ENCODE data around the gene CASQ1. TPM values are rescaled to one million over a fixed set of nuclear protein-coding genes. Genes with fewer than 3 reads are reported as not detected.

The CASQ1 gene
- total and polyA plus RNA-seq, 9 of the 15 experiments (the other 6 are each of a cell fraction or from before 2014, with no cell fraction given) = not detected

DNA sequence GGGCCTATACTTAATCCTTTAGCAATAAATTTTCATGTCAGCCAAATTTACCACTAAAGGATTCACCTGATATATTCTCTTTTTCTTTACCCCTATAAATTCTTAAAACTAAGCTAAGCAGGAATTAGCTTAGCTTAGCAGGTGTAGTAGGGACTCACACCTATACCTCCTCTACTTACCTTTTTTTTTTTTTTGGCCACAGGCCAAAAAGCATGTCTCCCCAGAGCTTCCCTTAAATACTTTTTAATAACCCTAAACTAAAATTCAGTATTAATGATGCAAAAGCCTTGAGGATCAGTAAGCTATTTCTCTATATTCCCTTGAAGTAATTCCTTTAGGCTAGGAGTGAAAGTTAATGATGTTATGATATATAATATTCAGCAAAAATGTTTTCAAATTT lies 38.1 kb downstream of the CASQ1 start:
- H4K20me1 ChIP-seq (replicated peaks; ENCODE audit: control insufficient read depth, insufficient read depth, low read length) = no peaks in the 10 kb centered on the region
- TF ChIP-seq POLR2A (conservative IDR thresholded peaks at IDR 0.05) = no peak
- TF ChIP-seq, protein P1, sequence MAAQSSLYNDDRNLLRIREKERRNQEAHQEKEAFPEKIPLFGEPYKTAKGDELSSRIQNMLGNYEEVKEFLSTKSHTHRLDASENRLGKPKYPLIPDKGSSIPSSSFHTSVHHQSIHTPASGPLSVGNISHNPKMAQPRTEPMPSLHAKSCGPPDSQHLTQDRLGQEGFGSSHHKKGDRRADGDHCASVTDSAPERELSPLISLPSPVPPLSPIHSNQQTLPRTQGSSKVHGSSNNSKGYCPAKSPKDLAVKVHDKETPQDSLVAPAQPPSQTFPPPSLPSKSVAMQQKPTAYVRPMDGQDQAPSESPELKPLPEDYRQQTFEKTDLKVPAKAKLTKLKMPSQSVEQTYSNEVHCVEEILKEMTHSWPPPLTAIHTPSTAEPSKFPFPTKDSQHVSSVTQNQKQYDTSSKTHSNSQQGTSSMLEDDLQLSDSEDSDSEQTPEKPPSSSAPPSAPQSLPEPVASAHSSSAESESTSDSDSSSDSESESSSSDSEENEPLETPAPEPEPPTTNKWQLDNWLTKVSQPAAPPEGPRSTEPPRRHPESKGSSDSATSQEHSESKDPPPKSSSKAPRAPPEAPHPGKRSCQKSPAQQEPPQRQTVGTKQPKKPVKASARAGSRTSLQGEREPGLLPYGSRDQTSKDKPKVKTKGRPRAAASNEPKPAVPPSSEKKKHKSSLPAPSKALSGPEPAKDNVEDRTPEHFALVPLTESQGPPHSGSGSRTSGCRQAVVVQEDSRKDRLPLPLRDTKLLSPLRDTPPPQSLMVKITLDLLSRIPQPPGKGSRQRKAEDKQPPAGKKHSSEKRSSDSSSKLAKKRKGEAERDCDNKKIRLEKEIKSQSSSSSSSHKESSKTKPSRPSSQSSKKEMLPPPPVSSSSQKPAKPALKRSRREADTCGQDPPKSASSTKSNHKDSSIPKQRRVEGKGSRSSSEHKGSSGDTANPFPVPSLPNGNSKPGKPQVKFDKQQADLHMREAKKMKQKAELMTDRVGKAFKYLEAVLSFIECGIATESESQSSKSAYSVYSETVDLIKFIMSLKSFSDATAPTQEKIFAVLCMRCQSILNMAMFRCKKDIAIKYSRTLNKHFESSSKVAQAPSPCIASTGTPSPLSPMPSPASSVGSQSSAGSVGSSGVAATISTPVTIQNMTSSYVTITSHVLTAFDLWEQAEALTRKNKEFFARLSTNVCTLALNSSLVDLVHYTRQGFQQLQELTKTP (IDR thresholded peaks at IDR 0.05; ENCODE audit: low read depth in 1 of 2, partially characterized antibody in 2 of 2) = no peak
- TF ChIP-seq NFIX (CRISPR knock-in tag; IDR thresholded peaks at IDR 0.05; ENCODE audit: low read depth) = peak; percentile 63; the same call in 1 of the 2 replicates
- no peak for TF ChIP-seq YY1 (IDR thresholded peaks at IDR 0.05; ENCODE audit: borderline replicate concordance in 1 of 3, control insufficient read depth in 1 of 3, extremely low read depth in 1 of 3, insufficient read depth in 3 of 3, insufficient read length in 1 of 3, insufficient replicate concordance in 2 of 3, low read depth in 1 of 3, low read length in 2 of 3)
- no peak for TF ChIP-seq ELF4 (CRISPR knock-in tag; IDR thresholded peaks at IDR 0.05)
- TF ChIP-seq MYC (IDR thresholded peaks at IDR 0.05; ENCODE audit: low read depth, low read length) = no peak
- no peak for TF ChIP-seq MYC (CRISPR knock-in tag; IDR thresholded peaks at IDR 0.05; ENCODE audit: borderline replicate concordance, low read depth)
- TF ChIP-seq, protein P2, sequence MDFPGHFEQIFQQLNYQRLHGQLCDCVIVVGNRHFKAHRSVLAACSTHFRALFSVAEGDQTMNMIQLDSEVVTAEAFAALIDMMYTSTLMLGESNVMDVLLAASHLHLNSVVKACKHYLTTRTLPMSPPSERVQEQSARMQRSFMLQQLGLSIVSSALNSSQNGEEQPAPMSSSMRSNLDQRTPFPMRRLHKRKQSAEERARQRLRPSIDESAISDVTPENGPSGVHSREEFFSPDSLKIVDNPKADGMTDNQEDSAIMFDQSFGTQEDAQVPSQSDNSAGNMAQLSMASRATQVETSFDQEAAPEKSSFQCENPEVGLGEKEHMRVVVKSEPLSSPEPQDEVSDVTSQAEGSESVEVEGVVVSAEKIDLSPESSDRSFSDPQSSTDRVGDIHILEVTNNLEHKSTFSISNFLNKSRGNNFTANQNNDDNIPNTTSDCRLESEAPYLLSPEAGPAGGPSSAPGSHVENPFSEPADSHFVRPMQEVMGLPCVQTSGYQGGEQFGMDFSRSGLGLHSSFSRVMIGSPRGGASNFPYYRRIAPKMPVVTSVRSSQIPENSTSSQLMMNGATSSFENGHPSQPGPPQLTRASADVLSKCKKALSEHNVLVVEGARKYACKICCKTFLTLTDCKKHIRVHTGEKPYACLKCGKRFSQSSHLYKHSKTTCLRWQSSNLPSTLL (IDR thresholded peaks at IDR 0.05) = no peak
- TF ChIP-seq, protein P3, sequence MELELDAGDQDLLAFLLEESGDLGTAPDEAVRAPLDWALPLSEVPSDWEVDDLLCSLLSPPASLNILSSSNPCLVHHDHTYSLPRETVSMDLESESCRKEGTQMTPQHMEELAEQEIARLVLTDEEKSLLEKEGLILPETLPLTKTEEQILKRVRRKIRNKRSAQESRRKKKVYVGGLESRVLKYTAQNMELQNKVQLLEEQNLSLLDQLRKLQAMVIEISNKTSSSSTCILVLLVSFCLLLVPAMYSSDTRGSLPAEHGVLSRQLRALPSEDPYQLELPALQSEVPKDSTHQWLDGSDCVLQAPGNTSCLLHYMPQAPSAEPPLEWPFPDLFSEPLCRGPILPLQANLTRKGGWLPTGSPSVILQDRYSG (tag; conservative IDR thresholded peaks at IDR 0.05; ENCODE audit: low read depth) = no peak
- TF ChIP-seq, protein P4, sequence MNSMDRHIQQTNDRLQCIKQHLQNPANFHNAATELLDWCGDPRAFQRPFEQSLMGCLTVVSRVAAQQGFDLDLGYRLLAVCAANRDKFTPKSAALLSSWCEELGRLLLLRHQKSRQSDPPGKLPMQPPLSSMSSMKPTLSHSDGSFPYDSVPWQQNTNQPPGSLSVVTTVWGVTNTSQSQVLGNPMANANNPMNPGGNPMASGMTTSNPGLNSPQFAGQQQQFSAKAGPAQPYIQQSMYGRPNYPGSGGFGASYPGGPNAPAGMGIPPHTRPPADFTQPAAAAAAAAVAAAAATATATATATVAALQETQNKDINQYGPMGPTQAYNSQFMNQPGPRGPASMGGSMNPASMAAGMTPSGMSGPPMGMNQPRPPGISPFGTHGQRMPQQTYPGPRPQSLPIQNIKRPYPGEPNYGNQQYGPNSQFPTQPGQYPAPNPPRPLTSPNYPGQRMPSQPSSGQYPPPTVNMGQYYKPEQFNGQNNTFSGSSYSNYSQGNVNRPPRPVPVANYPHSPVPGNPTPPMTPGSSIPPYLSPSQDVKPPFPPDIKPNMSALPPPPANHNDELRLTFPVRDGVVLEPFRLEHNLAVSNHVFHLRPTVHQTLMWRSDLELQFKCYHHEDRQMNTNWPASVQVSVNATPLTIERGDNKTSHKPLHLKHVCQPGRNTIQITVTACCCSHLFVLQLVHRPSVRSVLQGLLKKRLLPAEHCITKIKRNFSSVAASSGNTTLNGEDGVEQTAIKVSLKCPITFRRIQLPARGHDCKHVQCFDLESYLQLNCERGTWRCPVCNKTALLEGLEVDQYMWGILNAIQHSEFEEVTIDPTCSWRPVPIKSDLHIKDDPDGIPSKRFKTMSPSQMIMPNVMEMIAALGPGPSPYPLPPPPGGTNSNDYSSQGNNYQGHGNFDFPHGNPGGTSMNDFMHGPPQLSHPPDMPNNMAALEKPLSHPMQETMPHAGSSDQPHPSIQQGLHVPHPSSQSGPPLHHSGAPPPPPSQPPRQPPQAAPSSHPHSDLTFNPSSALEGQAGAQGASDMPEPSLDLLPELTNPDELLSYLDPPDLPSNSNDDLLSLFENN (IDR thresholded peaks at IDR 0.05; ENCODE audit: low read depth in 2 of 2, low read length in 2 of 2) = no peak
- no peak for TF ChIP-seq ETV5 (CRISPR knock-in tag; IDR thresholded peaks at IDR 0.05; ENCODE audit: low read depth)

More for the DNA sequence above, 38.1 kb downstream of the CASQ1 start:
- no peak for DNase-seq (ENCODE audit: extremely low read depth in 1 of 4, low spot score in 3 of 4)
- H3K9me1 ChIP-seq (ENCODE audit: control insufficient read depth, insufficient read depth, low read length) = no peaks in the 10 kb centered on the region
- peaks cover 94% of the 10 kb centered on the region for H3K36me3 ChIP-seq (ENCODE audit: control insufficient read depth, insufficient read depth, low read length)
- H3K4me3 ChIP-seq = no peak overlapping the region
- POLR2A ChIA-PET = interaction anchor here (0.8 kb wide), 1 partner anchor 21 kb away, joined by 3 read pairs; no protein-coding TSS in a partner anchor
- no peaks in the 10 kb centered on the region for H3K4me1 ChIP-seq (replicated peaks in 1 of 2; ENCODE audit: control insufficient read depth in 2 of 2, insufficient read depth in 2 of 2, low read length in 2 of 2)
- no peaks in the 10 kb centered on the region for H3K79me2 ChIP-seq (ENCODE audit: control insufficient read depth, insufficient read depth, low read length)
- BruUV-seq (replicated peaks) = no TSS peak
- no peaks in the 10 kb centered on the region for H3K27me3 ChIP-seq (ENCODE audit: control insufficient read depth in 2 of 2, insufficient read depth in 2 of 2, low read length in 2 of 2)
- in situ Hi-C loops (cut with MboI) (no loop called here), intact Hi-C loops (cut with micrococcal nuclease) (no loop called here)
- ATAC-seq = no peak
- no peaks in the 10 kb centered on the region for H3K9me3 ChIP-seq (replicated peaks; ENCODE audit: control insufficient read depth, insufficient read depth, low read depth, low read length)
- H2AFZ ChIP-seq (ENCODE audit: low read depth, low read length) = no peak overlapping the region
- H3K9ac ChIP-seq (ENCODE audit: insufficient read depth in 1 of 2, low read depth in 2 of 2, low read length in 2 of 2) = no peak overlapping the region
- no peak overlapping the region for H3K27ac ChIP-seq (ENCODE audit: extremely low read depth, low read depth, low read length)
- H3K4me2 ChIP-seq (ENCODE audit: insufficient read depth, low read length) = no peak overlapping the region
- FAIRE-seq = no peak
- CTCF ChIA-PET (ENCODE audit: low intra/inter-chr PET ratio) = no interaction called here

All from K562 (cell line).